HCT116 (cell line): ENCODE data around the gene TSTD2. TPM values are rescaled to one million over a fixed set of nuclear protein-coding genes. Genes with fewer than 3 reads are reported as not detected.

Experiments
- ATAC-seq: fragments of 200-7000 bp; cut with Tn5 transposase; 2 replicates; pipeline ENCODE4 v1.9.1; 2020; ENCODE audit warnings: mild to moderate bottlenecking, moderate library complexity
- BruUV-seq: library from RNA; stranded (reverse); fragments of 400-500 nt; replicated peaks from 2 replicates; lab custom pipeline; 2021; lab: Mats Ljungman, UMichigan
- CTCF ChIA-PET: fragments of 300-600 bp; sonication (Branson Sonifier 250); formaldehyde crosslinking; loops from one replicate; lab custom pipeline; 2021; ENCODE audit warnings: antibody characterized with exemption; lab: Charles Lee
- POLR2A ChIA-PET: fragments of 300-600, 350-600 bp; sonication (Branson Sonifier 250); formaldehyde crosslinking; loops from one replicate; lab custom pipeline; 2021; ENCODE audit warnings: antibody characterized with exemption; lab: Charles Lee
- RAD21 ChIA-PET, 2 experiments: fragments of 300-600 bp; sonication (Branson Sonifier 250); formaldehyde crosslinking; loops; one replicate each; lab custom pipeline; 2023; ENCODE audit warnings: low total read pairs in 2 of 2; ENCODE audit not compliant: uncharacterized antibody in 2 of 2, unreplicated experiment in 2 of 2, low non-redundant PET in 1 of 2; lab: Charles Lee
- DNase-seq: peaks from one replicate; pipeline ENCODE4 v3.0.0-alpha.2; 2010; ENCODE audit warnings: low read depth, low spot score
- H2AFZ ChIP-seq: fragments of 200-600 bp; shearing (Covaris generic), sonication (generic); 2 replicates; pipeline ENCODE4 v1.6.1; 2017; ENCODE audit warnings: low read depth, mixed run types, mixed read lengths, antibody characterized with exemption, low read length; ENCODE audit not compliant: poor library complexity, severe bottlenecking
- H3K27ac ChIP-seq: 2 replicates; pipeline ENCODE4 v1.5.1; 2012; ENCODE audit warnings: low read depth, low read length
- H3K27me3 ChIP-seq: fragments of 200-600 bp; sonication (generic); 2 replicates; pipeline ENCODE4 v1.6.1; 2016; ENCODE audit warnings: mixed run types, low read length, mixed read lengths; ENCODE audit not compliant: insufficient read depth
- H3K36me3 ChIP-seq, 2 experiments: fragments of 200-500 bp in 1 of 2; fragments of 200-600 bp in 1 of 2; sonication (Bioruptor generic) in 1 of 2; sonication (generic) in 1 of 2; 2 replicates each; pipeline versions ENCODE4 v1.5.1 to v1.6.1; 2014 to 2016; ENCODE audit warnings: low read length in 2 of 2, inconsistent platforms in 1 of 2, mixed read lengths in 1 of 2, mixed run types in 1 of 2; ENCODE audit not compliant: insufficient read depth in 2 of 2, control insufficient read depth in 1 of 2
- H3K4me1 ChIP-seq, 2 experiments: fragments of 200-600 bp in 1 of 2; sonication (generic) in 1 of 2; 2 replicates each; pipeline versions ENCODE4 v1.5.1 to v1.6.1; 2012 to 2017; ENCODE audit warnings: low read length in 2 of 2, inconsistent platforms in 1 of 2, mild to moderate bottlenecking in 1 of 2, mixed read lengths in 1 of 2, mixed run types in 1 of 2, moderate library complexity in 1 of 2; ENCODE audit not compliant: insufficient read depth in 2 of 2, control insufficient read depth in 1 of 2
- H3K4me2 ChIP-seq: fragments of 200-600 bp; sonication (generic); 2 replicates; pipeline ENCODE4 v1.6.1; 2017; ENCODE audit warnings: mixed run types, low read length, mixed read lengths
- H3K4me3 ChIP-seq, 2 experiments: fragments of 200-600 bp in 1 of 2; sonication (generic) in 1 of 2; replicated peaks in 1 of 2; 2 replicates each; pipeline ENCODE4 v1.5.1; 2011 to 2016; ENCODE audit warnings: low read length in 2 of 2, control low read depth in 1 of 2, low read depth in 1 of 2, mild to moderate bottlenecking in 1 of 2, mixed read lengths in 1 of 2, mixed run types in 1 of 2
- H3K79me2 ChIP-seq: fragments of 200-600 bp; sonication (generic); 2 replicates; pipeline ENCODE4 v1.6.1; 2017; ENCODE audit warnings: mild to moderate bottlenecking, mixed run types, low read length, moderate library complexity, mixed read lengths; ENCODE audit not compliant: insufficient read depth
- H3K9ac ChIP-seq: fragments of 200-600 bp; sonication (generic); 2 replicates; pipeline ENCODE4 v1.6.1; 2016; ENCODE audit warnings: low read length, mixed read lengths
- H3K9me2 ChIP-seq: fragments of 200-600 bp; sonication (generic), shearing (Covaris generic); 2 replicates; pipeline ENCODE4 v1.6.1; 2017; ENCODE audit warnings: mixed run types, mild to moderate bottlenecking, moderate library complexity; ENCODE audit not compliant: insufficient read depth
- H3K9me3 ChIP-seq, 2 experiments: fragments of 200-500 bp in 1 of 2; fragments of 200-600 bp in 1 of 2; sonication (Bioruptor generic) in 1 of 2; sonication (generic) in 1 of 2; 2 replicates each; pipeline ENCODE4 v1.6.1; 2014 to 2017; ENCODE audit warnings: low read length in 2 of 2, mixed read lengths in 2 of 2, inconsistent platforms in 1 of 2, low read depth in 1 of 2, mild to moderate bottlenecking in 1 of 2, mixed run types in 1 of 2, moderate library complexity in 1 of 2; ENCODE audit not compliant: control insufficient read depth in 1 of 2, insufficient read depth in 1 of 2
- H4K20me1 ChIP-seq: fragments of 200-600 bp; sonication (generic), shearing (Covaris generic); 2 replicates; pipeline ENCODE4 v1.6.1; 2017; ENCODE audit warnings: mixed run types, mild to moderate bottlenecking, moderate library complexity; ENCODE audit not compliant: insufficient read depth
- ATF3 ChIP-seq: IDR thresholded peaks from 2 replicates; pipeline ENCODE4 v1.6.1; 2012
- CBX3 ChIP-seq: IDR thresholded peaks from 2 replicates; pipeline ENCODE4 v1.6.1; 2012; ENCODE audit warnings: low read depth
- CTCF ChIP-seq, 3 experiments: fragments of 200-600 bp in 1 of 3; sonication (generic) in 1 of 3; IDR thresholded peaks in 2 of 3; conservative IDR thresholded peaks in 1 of 3; 2 replicates each; pipeline ENCODE4 v1.5.1; 2012 to 2017; ENCODE audit warnings: low read depth in 2 of 3, low read length in 2 of 3, antibody characterized with exemption in 1 of 3, borderline replicate concordance in 1 of 3, control low read depth in 1 of 3, mild to moderate bottlenecking in 1 of 3, mixed read lengths in 1 of 3, mixed run types in 1 of 3, moderate library complexity in 1 of 3; ENCODE audit not compliant: insufficient read depth in 1 of 3
- EZH2 ChIP-seq: fragments of 200-600 bp; sonication (generic); IDR thresholded peaks from 2 replicates; pipeline ENCODE4 v1.6.1; 2017; ENCODE audit warnings: antibody characterized with exemption, mixed run types
- EZH2phosphoT487 ChIP-seq: fragments of 200-600 bp; IDR thresholded peaks from 2 replicates; pipeline ENCODE4 v1.6.1; 2018; ENCODE audit warnings: antibody characterized with exemption, borderline replicate concordance
- JUND ChIP-seq: IDR thresholded peaks from 2 replicates; pipeline ENCODE4 v1.6.1; 2012
- MAX ChIP-seq: IDR thresholded peaks from 2 replicates; pipeline ENCODE4 v1.6.1; 2012
- POLR2AphosphoS5 ChIP-seq: IDR thresholded peaks from 2 replicates; pipeline ENCODE4 v1.6.1; 2011; ENCODE audit warnings: mild to moderate bottlenecking, low read depth, low read length, moderate library complexity
- SIN3A ChIP-seq: IDR thresholded peaks from 2 replicates; pipeline ENCODE4 v1.6.1; 2012; ENCODE audit warnings: low read depth
- SRF ChIP-seq: IDR thresholded peaks from 2 replicates; pipeline ENCODE4 v1.6.1; 2012; ENCODE audit warnings: low read depth
- TCF7L2 ChIP-seq: IDR thresholded peaks from 2 replicates; pipeline ENCODE4 v1.7.0; 2011; ENCODE audit warnings: borderline replicate concordance, inconsistent platforms; ENCODE audit not compliant: insufficient read depth, insufficient read length; ENCODE audit errors: extremely low read depth
- ZFX ChIP-seq: fragments of 450-650 bp; IDR thresholded peaks from 2 replicates; pipeline ENCODE4 v1.6.1; 2017
- ZNF274 ChIP-seq: fragments of 200-500 bp; sonication (Bioruptor generic); IDR thresholded peaks from 2 replicates; pipeline ENCODE4 v1.6.1; 2014; ENCODE audit warnings: mild to moderate bottlenecking, low read depth, low read length, inconsistent platforms
- intact Hi-C: fragments of 100-400 bp; cut with micrococcal nuclease; formaldehyde crosslinking; loops from 2 replicates; pipeline ENCODE4 v1.10.0; 2022
- total RNA-seq: library from RNA; stranded (reverse); gene quantifications from one replicate; pipeline ENCODE4 v1.2.1, GENCODE V29; 2021; ENCODE audit not compliant: unreplicated experiment

Gene TSTD2
- total RNA-seq, 1 experiment from 2014 or later, result 16.0 TPM

GRCh38 chr9:97640325-97640724 lies 7.2 kb upstream of the TSTD2 start:
- RAD21 ChIA-PET, result no interaction called here

More at GRCh38 chr9:97640325-97640724, 7.2 kb upstream of the TSTD2 start:
- TF ChIP-seq CTCF (IDR thresholded peaks at IDR 0.05 in 2 of 3, conservative IDR thresholded peaks at IDR 0.05 in 1 of 3; ENCODE audit: borderline replicate concordance in 1 of 3, insufficient read depth in 1 of 3, low read depth in 2 of 3, low read length in 2 of 3) (no peak), POLR2AphosphoS5 (no peak), JUND (no peak), CBX3 (no peak), EZH2 (no peak), ZNF274 (no peak), SRF (no peak), MAX (no peak), ATF3 (no peak), SIN3A (no peak), ZFX (no peak), TCF7L2 (no peak), EZH2phosphoT487 (no peak)
- H3K36me3 ChIP-seq, result peaks cover 19 to 29% of the 10 kb centered on the region in 2 experiments; a peak in 3 of 4 replicates
- peaks cover 17% of the 10 kb centered on the region; the same call in 1 of the 2 replicates for H4K20me1 ChIP-seq
- no peak overlapping the region for H2AFZ ChIP-seq
- H3K4me2 ChIP-seq, result no peak overlapping the region
- BruUV-seq, result no TSS peak
- peaks cover 97% of the 10 kb centered on the region for H3K79me2 ChIP-seq
- POLR2A ChIA-PET, result interaction anchor here (0.6 kb wide), 1 partner anchor 1151 kb away, joined by 3 read pairs; no protein-coding TSS in a partner anchor
- no peaks in the 10 kb centered on the region for H3K9me3 ChIP-seq
- no peak for DNase-seq
- H3K27ac ChIP-seq, result no peak overlapping the region
- no peak overlapping the region for H3K4me3 ChIP-seq
- no peaks in the 10 kb centered on the region for H3K27me3 ChIP-seq
- CTCF ChIA-PET, result no interaction called here
- H3K4me1 ChIP-seq, result peaks cover 0 to under 1% of the 10 kb centered on the region in 2 experiments; a peak in 2 of 4 replicates
- no peaks in the 10 kb centered on the region for H3K9me2 ChIP-seq
- intact Hi-C loops, result no loop called here
- no peak overlapping the region for H3K9ac ChIP-seq
- ATAC-seq, result no peak
